ENCODE measurements around the gene GLS2.

Gene GLS2

GRCh38 chr12:56437430-56438176, 50.4 kb downstream of the GLS2 start:
- DNase-seq = no peak

DNA sequence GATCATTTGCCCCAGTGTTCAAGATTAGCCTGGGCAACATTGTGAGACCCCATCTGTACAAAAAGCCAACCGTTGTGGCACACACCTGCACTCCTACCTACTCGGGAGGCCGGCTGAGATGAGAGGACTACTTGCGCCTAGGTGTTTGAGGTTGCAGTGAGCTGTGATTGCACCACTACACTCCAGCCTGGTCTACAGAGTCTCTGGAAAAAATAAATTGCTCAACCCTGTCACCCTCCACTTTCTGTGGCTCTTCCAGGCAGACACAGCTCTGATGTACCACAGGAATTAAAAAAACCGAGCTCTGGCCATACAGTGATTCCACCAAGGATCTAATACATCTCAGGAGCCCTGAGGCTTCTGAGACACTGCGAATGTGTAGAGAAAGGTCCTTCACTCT, 53.1 kb downstream of the GLS2 start:
- DNase-seq = no peak

- DNase-seq = no peak
Observed at GRCh38 chr12:56431850-56432249, 56.1 kb downstream of the GLS2 start.

- no peak for DNase-seq
Observed at GRCh38 chr12:56431288-56431687, 56.7 kb downstream of the GLS2 start.

- DNase-seq = no peak
Observed at GRCh38 chr12:56425940-56426438, 62.0 kb downstream of the GLS2 start.

DNA sequence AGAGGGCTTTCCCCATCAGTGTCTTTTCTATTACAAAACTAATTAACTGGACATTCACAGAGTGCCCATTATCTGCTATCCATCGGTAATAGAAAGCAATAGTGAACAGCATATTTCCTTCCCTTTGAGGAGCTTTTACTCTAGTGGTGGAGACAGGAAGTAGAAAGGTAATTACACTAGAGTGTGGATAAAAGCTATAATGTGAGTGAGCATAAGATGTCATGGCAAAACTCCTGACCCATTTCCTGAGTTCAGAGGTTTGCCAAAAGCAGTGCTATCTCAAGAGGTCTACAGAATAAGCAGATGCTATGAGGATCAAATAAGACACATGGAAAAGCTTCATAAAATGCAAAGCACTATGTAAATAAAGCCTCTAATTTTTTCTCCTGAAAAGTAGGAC, 62.8 kb downstream of the GLS2 start:
- no peak for DNase-seq

Data from central memory CD4-positive, alpha-beta T cell (primary cell).